ENCODE results near the gene TMEM59L. TPM values are rescaled to one million over a fixed set of nuclear protein-coding genes. Genes with fewer than 3 reads are reported as not detected.

TMEM59L gene
- total and polyA plus RNA-seq, 9 of the 15 experiments (the other 6 are each of a cell fraction or from before 2014, with no cell fraction given), result 0.37 TPM; not detected in 8

GRCh38 chr19:18588611-18589379 lies 23.9 kb upstream of the TMEM59L start, which contains the start of gene REX1BD (continued):
- TF ChIP-seq CHD7 (IDR thresholded peaks at IDR 0.05; ENCODE audit: low read depth, low read length) (no peak), ZNF609 (CRISPR knock-in tag; IDR thresholded peaks at IDR 0.05; ENCODE audit: borderline replicate concordance) (0 out of 2 replicates have a peak, but pooled peaks have one; percentile 78), HMG20A (CRISPR knock-in tag; conservative IDR thresholded peaks at IDR 0.05) (no peak), KDM4B (IDR thresholded peaks at IDR 0.05; ENCODE audit: borderline replicate concordance in 2 of 2, low read depth in 1 of 2) (peak in 1 of 2 experiments; percentile 77; a peak in 1 of 4 replicates), SAP30 (IDR thresholded peaks at IDR 0.05; ENCODE audit: borderline replicate concordance, insufficient read depth, low read depth, low read length, poor library complexity, severe bottlenecking) (no peak), ZNF197 (CRISPR knock-in tag; IDR thresholded peaks at IDR 0.05; ENCODE audit: low read depth) (no peak), MTA3 (IDR thresholded peaks at IDR 0.05; ENCODE audit: borderline replicate concordance) (peak; percentile 90), KLF13 (tag; IDR thresholded peaks at IDR 0.05; ENCODE audit: borderline replicate concordance, low read depth) (no peak), NFATC3 (IDR thresholded peaks at IDR 0.05) (no peak), ZNF778 (CRISPR knock-in tag; IDR thresholded peaks at IDR 0.05) (no peak)
